Ascending aorta (tissue), 2 donors: Measurements from ENCODE around the gene ADGRL3. TPM values are rescaled to one million over a fixed set of nuclear protein-coding genes. Genes with fewer than 3 reads are reported as not detected.

Experiments
- DNase-seq, 2 donors: peaks; one replicate each; pipeline ENCODE4 v3.0.0-alpha.2; 2019; ENCODE audit warnings: low spot score in 2 of 2
- H3K27ac ChIP-seq, 2 donors: fragments of 200-600 bp; sonication (generic); one replicate each; pipeline ENCODE4 v1.5.1; 2016 to 2017; ENCODE audit warnings: mild to moderate bottlenecking in 1 of 2
- H3K27me3 ChIP-seq: fragments of 200-600 bp; sonication (generic); one replicate; pipeline ENCODE4 v1.5.1; 2017
- H3K36me3 ChIP-seq, 2 donors: fragments of 200-600 bp; sonication (generic); one replicate each; pipeline ENCODE4 v1.5.1; 2016
- H3K4me1 ChIP-seq, 2 donors: fragments of 200-600 bp; sonication (generic); one replicate each; pipeline ENCODE4 v1.5.1; 2016 to 2017; ENCODE audit warnings: mild to moderate bottlenecking in 1 of 2
- H3K4me3 ChIP-seq, 2 donors: fragments of 200-600 bp; sonication (generic); one replicate each; pipeline ENCODE4 v1.5.1; 2016 to 2017; ENCODE audit warnings: mild to moderate bottlenecking in 1 of 2
- H3K9me3 ChIP-seq, 2 donors: fragments of 200-600 bp; sonication (generic); one replicate each; pipeline ENCODE4 v1.5.1; 2016
- intact Hi-C: fragments of 100-400 bp; cut with DNase I; formaldehyde crosslinking; loops from one replicate; pipeline ENCODE4 v1.15.1; 2023
- total RNA-seq: library from RNA; depleted of rRNA; stranded (reverse); fragments of >200 nt; gene quantifications from one replicate; pipeline ENCODE4 v1.1.0, GENCODE V29; 2016
- TF ChIP-seq, protein P1 (sequence below), 3 experiments: fragments of 200-600 bp in 2 of 3; fragments of 450-650 bp in 1 of 3; sonication (generic) in 2 of 3; IDR thresholded peaks; one replicate each; pipeline ENCODE4 v1.5.1; 2016 to 2019; ENCODE audit warnings: antibody characterized with exemption in 3 of 3, mild to moderate bottlenecking in 1 of 3, moderate library complexity in 1 of 3

Gene ADGRL3
- total RNA-seq, 1 donor from 2014 or later = 22.2 TPM

DNA sequence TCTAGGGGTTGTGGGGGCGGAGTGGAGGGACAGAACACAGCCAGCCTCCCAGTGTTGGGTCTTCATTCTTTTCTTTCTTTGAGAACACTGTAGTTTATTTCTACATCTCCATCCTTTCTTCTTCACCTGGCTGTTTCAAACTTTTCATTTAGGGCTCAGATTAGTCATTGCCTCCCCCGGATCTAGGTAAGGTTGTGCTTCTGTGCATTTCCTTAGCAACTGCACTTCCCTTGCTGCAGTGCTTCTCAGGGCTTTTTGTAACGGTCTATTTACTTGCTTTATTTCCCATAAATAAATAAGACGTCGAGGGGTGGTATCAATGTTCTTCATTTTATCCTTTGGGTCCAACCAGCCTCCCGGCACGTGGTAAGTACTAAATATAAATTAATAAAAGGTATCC is 31.3 kb downstream of the ADGRL3 start:
- TF ChIP-seq, protein P1, sequence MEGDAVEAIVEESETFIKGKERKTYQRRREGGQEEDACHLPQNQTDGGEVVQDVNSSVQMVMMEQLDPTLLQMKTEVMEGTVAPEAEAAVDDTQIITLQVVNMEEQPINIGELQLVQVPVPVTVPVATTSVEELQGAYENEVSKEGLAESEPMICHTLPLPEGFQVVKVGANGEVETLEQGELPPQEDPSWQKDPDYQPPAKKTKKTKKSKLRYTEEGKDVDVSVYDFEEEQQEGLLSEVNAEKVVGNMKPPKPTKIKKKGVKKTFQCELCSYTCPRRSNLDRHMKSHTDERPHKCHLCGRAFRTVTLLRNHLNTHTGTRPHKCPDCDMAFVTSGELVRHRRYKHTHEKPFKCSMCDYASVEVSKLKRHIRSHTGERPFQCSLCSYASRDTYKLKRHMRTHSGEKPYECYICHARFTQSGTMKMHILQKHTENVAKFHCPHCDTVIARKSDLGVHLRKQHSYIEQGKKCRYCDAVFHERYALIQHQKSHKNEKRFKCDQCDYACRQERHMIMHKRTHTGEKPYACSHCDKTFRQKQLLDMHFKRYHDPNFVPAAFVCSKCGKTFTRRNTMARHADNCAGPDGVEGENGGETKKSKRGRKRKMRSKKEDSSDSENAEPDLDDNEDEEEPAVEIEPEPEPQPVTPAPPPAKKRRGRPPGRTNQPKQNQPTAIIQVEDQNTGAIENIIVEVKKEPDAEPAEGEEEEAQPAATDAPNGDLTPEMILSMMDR (IDR thresholded peaks at IDR 0.05) = no peak
- DNase-seq = no peak
- Histone ChIP-seq H3K9me3 (no peaks in the 10 kb centered on the region), H3K4me3 (no peak overlapping the region), H3K4me1 (no peaks in the 10 kb centered on the region), H3K27me3 (no peaks in the 10 kb centered on the region), H3K27ac (no peak overlapping the region), H3K36me3 (no peaks in the 10 kb centered on the region)
- intact Hi-C loops = no loop called here

DNA sequence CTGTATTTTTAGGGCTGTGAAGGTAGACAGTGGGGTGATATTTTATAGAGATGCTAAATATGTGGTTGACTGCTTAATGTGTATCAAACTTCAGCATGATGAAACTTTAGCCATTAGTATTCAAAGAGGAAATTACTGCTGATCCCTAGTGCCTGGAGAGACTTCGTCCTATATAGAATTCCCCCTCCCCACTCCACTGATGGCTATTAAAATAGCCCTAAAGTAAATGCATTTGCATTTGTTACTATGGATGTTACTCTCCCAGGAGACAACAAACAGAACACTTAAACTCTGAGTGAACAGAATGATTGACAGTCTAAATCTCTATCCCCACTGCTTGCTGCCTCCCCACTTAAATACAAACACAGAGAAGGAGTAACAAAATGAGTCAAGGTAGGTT is 39.1 kb downstream of the ADGRL3 start:
- no peaks in the 10 kb centered on the region for H3K36me3 ChIP-seq
- H3K4me3 ChIP-seq = no peak overlapping the region
- intact Hi-C loops = no loop called here
- H3K27ac ChIP-seq = no peak overlapping the region
- TF ChIP-seq, protein P1 (IDR thresholded peaks at IDR 0.05) = no peak
- no peaks in the 10 kb centered on the region for H3K4me1 ChIP-seq
- H3K9me3 ChIP-seq = no peaks in the 10 kb centered on the region
- no peak for DNase-seq
- H3K27me3 ChIP-seq = no peaks in the 10 kb centered on the region

DNA sequence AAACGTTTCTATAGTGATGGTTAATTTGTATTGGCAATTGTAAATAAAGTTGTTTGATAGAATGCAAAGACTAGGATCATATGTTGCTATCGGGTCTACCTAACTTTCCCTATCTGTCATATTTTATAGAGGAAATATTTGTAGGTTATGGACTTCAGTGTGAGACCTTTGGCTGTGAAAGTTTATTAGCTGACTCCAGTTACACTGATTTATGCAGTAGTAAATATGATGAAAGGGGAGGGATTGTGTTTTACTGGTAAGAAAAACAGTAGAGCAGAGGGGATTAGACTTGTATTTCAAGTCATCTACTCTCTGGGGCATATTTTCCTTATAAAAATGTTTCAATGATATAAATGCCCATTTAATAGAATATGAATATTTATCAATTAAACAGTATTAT is 43.8 kb downstream of the ADGRL3 start:
- TF ChIP-seq, protein P1 (IDR thresholded peaks at IDR 0.05) = no peak
- H3K27ac ChIP-seq = no peak overlapping the region
- intact Hi-C loops = no loop called here
- no peak overlapping the region for H3K4me3 ChIP-seq
- peaks cover 0 to 3% of the 10 kb centered on the region in 2 donors for H3K4me1 ChIP-seq
- H3K36me3 ChIP-seq = no peaks in the 10 kb centered on the region
- DNase-seq = no peak
- no peaks in the 10 kb centered on the region for H3K9me3 ChIP-seq
- H3K27me3 ChIP-seq = no peaks in the 10 kb centered on the region

DNA sequence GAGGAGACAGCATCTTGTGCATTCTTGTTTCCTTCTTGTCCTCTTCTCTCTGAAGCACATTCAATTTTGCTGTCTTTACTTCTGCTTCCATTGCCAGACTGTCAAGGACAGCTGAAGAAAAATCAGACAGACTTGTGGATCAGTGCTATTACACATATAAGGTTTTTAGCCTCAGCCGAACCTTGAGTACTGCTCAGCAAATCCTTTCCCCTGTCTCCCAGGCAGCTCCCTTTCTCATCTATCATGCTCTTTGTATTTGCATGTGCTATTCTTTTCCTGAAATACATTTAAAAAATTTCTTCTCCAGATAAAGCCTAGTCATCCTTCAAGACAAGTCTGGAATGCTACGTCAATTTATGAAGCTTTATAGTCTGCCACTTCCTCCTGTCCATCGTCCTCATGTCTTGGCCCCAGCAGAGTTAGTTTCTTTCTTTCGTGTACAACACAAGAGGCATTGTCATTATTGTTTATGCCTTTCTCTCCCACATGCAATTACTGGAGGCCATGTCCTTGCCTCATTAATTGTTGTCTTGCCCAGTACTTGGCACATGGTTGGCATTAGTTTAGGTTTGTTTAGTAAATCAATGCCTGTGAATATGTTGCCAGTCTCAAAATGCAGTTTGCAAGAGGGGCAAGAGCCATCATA is 45.1 kb downstream of the ADGRL3 start:
- intact Hi-C loops = no loop called here
- TF ChIP-seq, protein P1 (IDR thresholded peaks at IDR 0.05) = no peak
- H3K36me3 ChIP-seq = no peaks in the 10 kb centered on the region
- no peaks in the 10 kb centered on the region for H3K9me3 ChIP-seq
- H3K27me3 ChIP-seq = no peaks in the 10 kb centered on the region
- H3K27ac ChIP-seq = no peak overlapping the region
- DNase-seq = no peak
- no peak overlapping the region for H3K4me3 ChIP-seq
- peaks cover 0 to 3% of the 10 kb centered on the region in 2 donors for H3K4me1 ChIP-seq

DNA sequence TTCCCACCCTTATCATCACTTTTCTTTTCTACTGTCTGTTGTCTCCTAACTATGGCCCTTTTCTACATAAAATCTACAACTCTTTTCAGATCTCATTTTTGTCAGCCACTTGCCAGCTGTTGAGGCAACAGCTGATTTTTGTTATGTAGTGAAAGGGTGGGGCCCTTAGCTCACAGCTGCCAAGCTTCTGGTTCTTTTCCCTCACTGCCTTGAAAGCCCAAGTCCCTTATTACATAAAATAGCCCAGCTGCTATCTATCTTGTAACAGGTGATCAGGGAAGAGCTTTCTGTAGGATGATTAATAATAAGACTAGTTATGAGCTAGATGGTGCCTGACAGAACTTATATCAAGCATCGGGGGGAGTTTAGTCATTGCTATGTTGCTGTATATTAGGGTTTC is 45.9 kb downstream of the ADGRL3 start:
- DNase-seq = no peak
- Histone ChIP-seq H3K36me3 (no peaks in the 10 kb centered on the region), H3K27me3 (no peaks in the 10 kb centered on the region), H3K4me1 (peaks cover 0 to 3% of the 10 kb centered on the region in 2 donors), H3K9me3 (no peaks in the 10 kb centered on the region), H3K4me3 (no peak overlapping the region), H3K27ac (no peak overlapping the region)
- intact Hi-C loops = no loop called here
- TF ChIP-seq, protein P1 (IDR thresholded peaks at IDR 0.05) = no peak

DNA sequence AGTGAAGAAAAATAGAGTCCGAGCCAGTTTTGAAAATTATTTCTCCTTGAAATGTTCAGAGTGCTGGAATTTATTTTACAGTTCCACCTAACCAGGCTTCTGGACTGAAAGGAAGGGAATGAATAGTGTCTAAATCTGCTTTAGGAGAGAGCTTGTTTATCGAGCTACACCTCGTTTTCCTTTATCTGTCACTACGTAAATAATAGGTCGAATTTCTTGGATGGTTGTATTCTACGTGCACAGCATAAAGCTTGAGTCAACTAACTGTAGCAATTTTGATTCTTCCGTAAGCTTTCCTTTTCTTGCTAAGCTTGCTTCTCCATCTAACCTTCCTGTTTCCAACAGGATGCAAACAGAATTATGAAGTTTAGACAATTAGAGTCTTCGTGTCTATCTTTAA is 48.6 kb downstream of the ADGRL3 start:
- H3K27ac ChIP-seq = no peak overlapping the region
- peaks cover 0 to 3% of the 10 kb centered on the region in 2 donors for H3K4me1 ChIP-seq
- no peak for DNase-seq
- no peak overlapping the region for H3K4me3 ChIP-seq
- no peaks in the 10 kb centered on the region for H3K27me3 ChIP-seq
- no peaks in the 10 kb centered on the region for H3K9me3 ChIP-seq
- TF ChIP-seq, protein P1 (IDR thresholded peaks at IDR 0.05) = no peak
- intact Hi-C loops = no loop called here
- H3K36me3 ChIP-seq = no peaks in the 10 kb centered on the region
